Calu3 (cell line): ENCODE data around the gene MRPL49. TPM values are rescaled to one million over a fixed set of nuclear protein-coding genes. Genes with fewer than 3 reads are reported as not detected.

ENCODE experiments used
- BruUV-seq: library from RNA; stranded (reverse); fragments of 400-500 nt; replicated peaks from 2 replicates; lab custom pipeline; 2021; lab: Mats Ljungman, UMichigan
- CTCF ChIA-PET: fragments of 300-600 bp; sonication (Branson Sonifier 250); formaldehyde crosslinking; loops from one replicate; lab custom pipeline; 2022; ENCODE audit warnings: antibody characterized with exemption; lab: Charles Lee
- DNase-seq: peaks from one replicate; pipeline ENCODE4 v3.0.0; 2022
- H3K27ac Mint-ChIP-seq: one replicate; pipeline ENCODE4 v1.8.0; 2022; ENCODE audit warnings: mixed read lengths; ENCODE audit not compliant: unreplicated experiment
- H3K27me3 Mint-ChIP-seq: one replicate; pipeline ENCODE4 v1.8.0; 2022; ENCODE audit warnings: mixed read lengths; ENCODE audit not compliant: unreplicated experiment
- H3K36me3 Mint-ChIP-seq: one replicate; pipeline ENCODE4 v1.8.0; 2022; ENCODE audit warnings: mild to moderate bottlenecking, moderate library complexity, mixed read lengths; ENCODE audit not compliant: insufficient read depth, unreplicated experiment
- H3K4me1 Mint-ChIP-seq: one replicate; pipeline ENCODE4 v1.8.0; 2022; ENCODE audit warnings: mild to moderate bottlenecking, low read depth, mixed read lengths; ENCODE audit not compliant: unreplicated experiment
- H3K4me3 Mint-ChIP-seq: one replicate; pipeline ENCODE4 v1.8.0; 2022; ENCODE audit warnings: mild to moderate bottlenecking, low read depth, moderate library complexity, mixed read lengths; ENCODE audit not compliant: unreplicated experiment
- H3K9me3 Mint-ChIP-seq: one replicate; pipeline ENCODE4 v1.8.0; 2022; ENCODE audit warnings: low read depth, mixed read lengths; ENCODE audit not compliant: unreplicated experiment
- CTCF ChIP-seq: fragments of 200-600 bp; IDR thresholded peaks from one replicate; pipeline ENCODE4 v1.8.0; 2022; ENCODE audit warnings: antibody characterized with exemption; ENCODE audit not compliant: unreplicated experiment
- intact Hi-C: fragments of 100-400 bp; cut with micrococcal nuclease; formaldehyde crosslinking; loops from one replicate; pipeline ENCODE4 v1.10.0; 2022; ENCODE audit not compliant: unreplicated experiment
- total RNA-seq: library from RNA; stranded (reverse); gene quantifications from 2 replicates; pipeline ENCODE4 v1.2.3, GENCODE V29; 2022

Gene MRPL49
- total RNA-seq, 1 experiment from 2014 or later: 84.1 TPM

GRCh38 chr11:65120831-65121230 is 1.3 kb upstream of the MRPL49 start:
- no peak for TF ChIP-seq CTCF
- Mint-ChIP-seq H3K36me3 (peaks cover 85% of the 10 kb centered on the region), H3K27ac (peak overlapping the region; percentile 99), H3K4me3 (peak overlapping the region; percentile 98), H3K27me3 (no peaks in the 10 kb centered on the region), H3K4me1 (peaks cover 25% of the 10 kb centered on the region), H3K9me3 (no peaks in the 10 kb centered on the region)
- DNase-seq: no peak
- intact Hi-C loops: no loop called here
- CTCF ChIA-PET: interaction anchor here (1.8 kb wide), 1 partner anchor 14 kb away, joined by 14 read pairs; the partner anchor contains the start of gene SYVN1
- no TSS peak for BruUV-seq

- TF ChIP-seq CTCF: no peak
- Mint-ChIP-seq H3K9me3 (no peaks in the 10 kb centered on the region), H3K4me1 (peaks cover 25% of the 10 kb centered on the region), H3K27me3 (no peaks in the 10 kb centered on the region), H3K36me3 (peaks cover 85% of the 10 kb centered on the region), H3K4me3 (peak overlapping the region; percentile 98), H3K27ac (peak overlapping the region; percentile 99)
- CTCF ChIA-PET: interaction anchor here (0.9 to 1.8 kb wide), 6 partner anchors 9 to 80 kb away, joined by 3 to 14 read pairs (median 4); partner anchors contain the start of genes CAPN1, SAC3D1 and SYVN1
- intact Hi-C loops: no loop called here
- BruUV-seq: no TSS peak
- no peak for DNase-seq
Measured at GRCh38 chr11:65121447-65121864, 665 bp upstream of the MRPL49 start.

GRCh38 chr11:65124480-65125196 is 2.5 kb downstream of the MRPL49 start:
- Mint-ChIP-seq H3K36me3 (peaks cover 86% of the 10 kb centered on the region), H3K4me3 (peak overlapping the region; percentile 36), H3K9me3 (no peaks in the 10 kb centered on the region), H3K4me1 (peaks cover 19% of the 10 kb centered on the region), H3K27ac (no peak overlapping the region), H3K27me3 (no peaks in the 10 kb centered on the region)
- CTCF ChIA-PET: no interaction called here
- TF ChIP-seq CTCF: no peak
- intact Hi-C loops: no loop called here
- TSS peak; percentile 6 for BruUV-seq
- DNase-seq: no peak

- no peak for TF ChIP-seq CTCF
- intact Hi-C loops: no loop called here
- Mint-ChIP-seq H3K9me3 (no peaks in the 10 kb centered on the region), H3K4me3 (no peak overlapping the region), H3K4me1 (peaks cover 16% of the 10 kb centered on the region), H3K27me3 (no peaks in the 10 kb centered on the region), H3K27ac (no peak overlapping the region), H3K36me3 (peaks cover 85% of the 10 kb centered on the region)
- DNase-seq: no peak
- no TSS peak for BruUV-seq
- CTCF ChIA-PET: no interaction called here
Measured at GRCh38 chr11:65125197-65126056, 3.3 kb downstream of the MRPL49 start.
